NCI-H2227 (cell line): Measurements from ENCODE around the gene JAG1.

Experiments
- DNase-seq: peaks from one replicate; lab custom pipeline; 2025; ENCODE audit not compliant: unreplicated experiment; lab: John Stamatoyannopoulos, UW

JAG1 gene

GRCh38 chr20:10669843-10670446 is 3.9 kb downstream of the JAG1 start:
- DNase-seq, result no peak

GRCh38 chr20:10668677-10669368 is 5.0 kb downstream of the JAG1 start:
- no peak for DNase-seq

GRCh38 chr20:10667560-10668167 is 6.1 kb downstream of the JAG1 start:
- no peak for DNase-seq

- DNase-seq, result no peak
These were observed 6.8 kb downstream of the JAG1 start for GRCh38 chr20:10667077-10667401.

GRCh38 chr20:10666221-10667076 is 7.3 kb downstream of the JAG1 start:
- DNase-seq, result no peak

- DNase-seq, result no peak
These were observed 8.0 kb downstream of the JAG1 start for GRCh38 chr20:10665791-10666190.

- peak; percentile 9 for DNase-seq
These were observed 8.7 kb downstream of the JAG1 start for GRCh38 chr20:10665027-10665561.

- no peak for DNase-seq
These were observed 10.0 kb downstream of the JAG1 start for GRCh38 chr20:10663756-10664155.

- DNase-seq, result no peak
These were observed 10.9 kb downstream of the JAG1 start for GRCh38 chr20:10662661-10663458.

- no peak for DNase-seq
These were observed 11.6 kb downstream of the JAG1 start for GRCh38 chr20:10662151-10662550.

- DNase-seq, result no peak
These were observed 12.5 kb downstream of the JAG1 start for GRCh38 chr20:10661261-10661660.

GRCh38 chr20:10660661-10661060 is 13.1 kb downstream of the JAG1 start:
- no peak for DNase-seq

- DNase-seq, result no peak
These were observed 13.9 kb downstream of the JAG1 start for GRCh38 chr20:10659651-10660601.

GRCh38 chr20:10658876-10659632 is 14.7 kb downstream of the JAG1 start:
- DNase-seq, result no peak

- DNase-seq, result no peak
These were observed 15.6 kb downstream of the JAG1 start for GRCh38 chr20:10658051-10658823.

- DNase-seq, result no peak
These were observed 16.3 kb downstream of the JAG1 start for GRCh38 chr20:10657453-10657852.

- no peak for DNase-seq
These were observed 17.8 kb downstream of the JAG1 start for GRCh38 chr20:10655720-10656669.
